GM12878 (cell line): ENCODE measurements around the gene CMTR2. TPM values are rescaled to one million over a fixed set of nuclear protein-coding genes. Genes with fewer than 3 reads are reported as not detected.

ENCODE experiments used
- ATAC-seq: fragments of 200-7000 bp; cut with Tn5 transposase; 3 replicates; pipeline ENCODE4 v1.9.1; 2020; ENCODE audit warnings: mild to moderate bottlenecking, moderate library complexity
- BruUV-seq: library from RNA; stranded (reverse); fragments of 400-500 nt; replicated peaks from 2 replicates; lab custom pipeline; 2021; lab: Mats Ljungman, UMichigan
- CTCF ChIA-PET: fragments of 300-600 bp; sonication (Branson Sonifier 250); formaldehyde crosslinking; extraction: SDS; loops from one replicate; lab custom pipeline; 2021; ENCODE audit warnings: inconsistent platforms; lab: Yijun Ruan, JAX
- POLR2A ChIA-PET: fragments of 350-600 bp; formaldehyde crosslinking; extraction: SDS; loops from one replicate; lab custom pipeline; 2021; ENCODE audit warnings: inconsistent platforms; lab: Charles Lee
- RAD21 ChIA-PET: fragments of 300-600 bp; sonication (Branson Sonifier 250); formaldehyde crosslinking; loops from one replicate; lab custom pipeline; 2023; ENCODE audit warnings: antibody characterized with exemption; ENCODE audit not compliant: unreplicated experiment; lab: Charles Lee
- SMC1A ChIA-PET: fragments of 300-600 bp; sonication (Branson Sonifier 250); formaldehyde crosslinking; loops from one replicate; lab custom pipeline; 2023; ENCODE audit not compliant: unreplicated experiment, uncharacterized antibody; lab: Charles Lee
- DNase-seq: peaks from one replicate; pipeline ENCODE4 v3.0.0-alpha.2; 2011; ENCODE audit warnings: low read depth, low spot score
- FAIRE-seq: peaks from 3 replicates; lab custom pipeline; 2011; peaks lifted over from hg19 to GRCh38; lab: Jason Lieb, UNC
- H2AFZ ChIP-seq: 2 replicates; pipeline ENCODE4 v1.6.0; 2011; ENCODE audit warnings: low read depth, low read length, control low read depth; ENCODE audit not compliant: control insufficient read depth
- H3K27ac ChIP-seq: 2 replicates; pipeline ENCODE4 v1.5.1; 2011; ENCODE audit warnings: control low read depth; ENCODE audit not compliant: control insufficient read depth, insufficient read depth
- H3K27me3 ChIP-seq, 2 experiments: replicated peaks in 1 of 2; 2 replicates each; pipeline versions ENCODE4 v1.6.0 to v1.6.1; 2011; ENCODE audit warnings: low read length in 1 of 2; ENCODE audit not compliant: control insufficient read depth in 2 of 2, insufficient read depth in 2 of 2
- H3K36me3 ChIP-seq, 2 experiments: 2 replicates each; pipeline ENCODE4 v1.5.1; 2011; ENCODE audit warnings: low read length in 1 of 2; ENCODE audit not compliant: control insufficient read depth in 2 of 2, insufficient read depth in 2 of 2
- H3K4me1 ChIP-seq: 2 replicates; pipeline ENCODE4 v1.6.1; 2011; ENCODE audit warnings: mild to moderate bottlenecking, low read length, moderate library complexity, mixed read lengths; ENCODE audit not compliant: control insufficient read depth, insufficient read depth
- H3K4me2 ChIP-seq: 2 replicates; pipeline ENCODE4 v1.6.0; 2011; ENCODE audit warnings: control low read depth; ENCODE audit not compliant: control insufficient read depth, insufficient read depth
- H3K4me3 ChIP-seq: fragments of 200-600 bp; sonication (generic); 2 replicates; pipeline ENCODE4 v1.5.1; 2016
- H3K79me2 ChIP-seq: 2 replicates; pipeline ENCODE4 v1.6.0; 2011; ENCODE audit warnings: low read length; ENCODE audit not compliant: control insufficient read depth, insufficient read depth
- H3K9ac ChIP-seq: 2 replicates; pipeline ENCODE4 v1.8.0; 2011; ENCODE audit warnings: low read length, control low read depth, mixed read lengths; ENCODE audit not compliant: control insufficient read depth, insufficient read depth
- H3K9me3 ChIP-seq: replicated peaks from 3 replicates; pipeline ENCODE4 v1.5.1; 2011; ENCODE audit warnings: mild to moderate bottlenecking, low read length; ENCODE audit not compliant: control insufficient read depth, insufficient read depth
- H4K20me1 ChIP-seq: 2 replicates; pipeline ENCODE4 v1.6.0; 2011; ENCODE audit not compliant: control insufficient read depth, insufficient read depth
- EZH2 ChIP-seq: IDR thresholded peaks from 2 replicates; pipeline ENCODE4 v1.6.1; 2012; ENCODE audit warnings: low read depth, mild to moderate bottlenecking, control low read depth, inconsistent platforms, low read length, borderline replicate concordance; ENCODE audit not compliant: control insufficient read depth
- IKZF1 ChIP-seq: fragments of 450-650 bp; conservative IDR thresholded peaks from 2 replicates; pipeline ENCODE4 v1.6.1; 2017; ENCODE audit warnings: antibody characterized with exemption, mild to moderate bottlenecking
- IKZF2 ChIP-seq, 2 experiments: fragments of 450-650 bp; IDR thresholded peaks; 2 replicates each; pipeline ENCODE4 v1.6.1; 2017; ENCODE audit warnings: mild to moderate bottlenecking in 2 of 2, moderate library complexity in 2 of 2
- LARP7 ChIP-seq: fragments of 450-650 bp; IDR thresholded peaks from 2 replicates; pipeline ENCODE4 v1.6.1; 2017; ENCODE audit warnings: mild to moderate bottlenecking
- MAX ChIP-seq: IDR thresholded peaks from 2 replicates; pipeline ENCODE4 v1.6.1; 2012; ENCODE audit warnings: low read depth, low read length, improper control_type of control experiment
- TCF7 ChIP-seq: IDR thresholded peaks from 2 replicates; pipeline ENCODE4 v1.6.1; 2014; ENCODE audit warnings: antibody characterized with exemption, borderline replicate concordance
- ZBTB4 ChIP-seq: fragments of 450-650 bp; formaldehyde crosslinking; IDR thresholded peaks from 2 replicates; pipeline ENCODE4 v1.4.0; 2022; ENCODE audit warnings: mild to moderate bottlenecking, moderate library complexity
- WGBS: methylation state at CpG from one replicate; pipeline ENCODE4 v1.1.6; 2016; ENCODE audit warnings: low lambda C conversion rate; ENCODE audit not compliant: insufficient replicate concordance, insufficient coverage; ENCODE audit errors: missing lambda C conversion rate; 5-methylcytosine and 5-hydroxymethylcytosine counted together
- in situ Hi-C: fragments of 300-500 bp; cut with MboI; formaldehyde crosslinking; loops from 9 replicates; pipeline ENCODE4 v1.14.3; 2018; ENCODE audit warnings: mixed read lengths
- intact Hi-C: fragments of 100-400 bp; cut with micrococcal nuclease; formaldehyde crosslinking; loops from one replicate; pipeline ENCODE4 v1.14.2; 2022; ENCODE audit not compliant: unreplicated experiment
- polyA plus RNA-seq, 11 experiments: library from polyadenylated mRNA; depleted of rRNA in 4 of 11; unstranded in 6 of 11; stranded (reverse) in 5 of 11; fragments of >200 nt; fragmentation: Nextera tagmentation in 4 of 11; fragmentation: Illumina TruSeq in 1 of 11; extraction: Ambion mirVana in 4 of 11; extraction: Trizol in 1 of 11; gene quantifications; 1 replicate in 1 of 11; 2 replicates in 10 of 11; pipeline versions ENCODE4 v1.2.1 to v1.2.3, GENCODE V29; 2011 to 2016; ENCODE audit warnings: inconsistent platforms in 2 of 11, missing spikeins in 2 of 11, low read depth in 1 of 11
- total RNA-seq, 4 experiments: library from RNA; depleted of rRNA in 3 of 4; stranded (reverse); fragments of >200 nt in 3 of 4; fragmentation: Illumina TruSeq in 1 of 4; extraction: Trizol in 1 of 4; gene quantifications; 2 replicates each; pipeline versions ENCODE4 v1.2.1 to v1.2.3, GENCODE V29; 2013 to 2021
- TF ChIP-seq, protein P1 (sequence below): fragments of 150-350 bp; IDR thresholded peaks from 2 replicates; pipeline ENCODE4 v1.6.1; 2014; ENCODE audit warnings: mild to moderate bottlenecking, low read depth, low read length

Gene CMTR2
- total and polyA plus RNA-seq, 10 of the 15 experiments (the other 5 are each of a cell fraction or from before 2014, with no cell fraction given) = 6.5 to 37.0 (median 20.9) TPM

GRCh38 chr16:71257768-71258167, 31.4 kb downstream of the CMTR2 start:
- Histone ChIP-seq H3K4me1 (no peaks in the 10 kb centered on the region), H3K36me3 (no peaks in the 10 kb centered on the region), H3K9ac (no peak overlapping the region), H2AFZ (no peak overlapping the region), H3K4me2 (no peak overlapping the region), H3K27me3 (no peaks in the 10 kb centered on the region), H4K20me1 (no peaks in the 10 kb centered on the region), H3K27ac (no peak overlapping the region), H3K79me2 (no peaks in the 10 kb centered on the region)
- BruUV-seq = no TSS peak
- in situ Hi-C loops = no loop called here
- ChIA-PET RAD21 (no interaction called here), CTCF (no interaction called here)
- ATAC-seq = no peak
- DNase-seq = no peak
- no peak for FAIRE-seq
- TF ChIP-seq ZBTB4 = no peak
- no peak for TF ChIP-seq IKZF1
- no peak for TF ChIP-seq IKZF2 (IDR thresholded peaks at IDR 0.05)
- no peak for TF ChIP-seq TCF7
- TF ChIP-seq, protein P1, sequence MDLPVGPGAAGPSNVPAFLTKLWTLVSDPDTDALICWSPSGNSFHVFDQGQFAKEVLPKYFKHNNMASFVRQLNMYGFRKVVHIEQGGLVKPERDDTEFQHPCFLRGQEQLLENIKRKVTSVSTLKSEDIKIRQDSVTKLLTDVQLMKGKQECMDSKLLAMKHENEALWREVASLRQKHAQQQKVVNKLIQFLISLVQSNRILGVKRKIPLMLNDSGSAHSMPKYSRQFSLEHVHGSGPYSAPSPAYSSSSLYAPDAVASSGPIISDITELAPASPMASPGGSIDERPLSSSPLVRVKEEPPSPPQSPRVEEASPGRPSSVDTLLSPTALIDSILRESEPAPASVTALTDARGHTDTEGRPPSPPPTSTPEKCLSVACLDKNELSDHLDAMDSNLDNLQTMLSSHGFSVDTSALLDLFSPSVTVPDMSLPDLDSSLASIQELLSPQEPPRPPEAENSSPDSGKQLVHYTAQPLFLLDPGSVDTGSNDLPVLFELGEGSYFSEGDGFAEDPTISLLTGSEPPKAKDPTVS = no peak
- no peak for TF ChIP-seq MAX
- no peak for TF ChIP-seq LARP7
- no peak for TF ChIP-seq EZH2
- TF ChIP-seq, all 136 proteins: peak for 0
- ChIA-PET SMC1A (interaction anchor here (1.1 kb wide), 1 partner anchor 12 kb away, joined by 3 read pairs; no protein-coding TSS in a partner anchor), POLR2A (no interaction called here)
- 0% methylated on average over 1 of the region's 1 CpG for WGBS
- H3K4me3 ChIP-seq = no peak overlapping the region
- no peaks in the 10 kb centered on the region for H3K9me3 ChIP-seq
- intact Hi-C loops = no loop called here
